CD14-positive monocyte (primary cell): Measurements from ENCODE around the gene TSPAN8. TPM values are rescaled to one million over a fixed set of nuclear protein-coding genes. Genes with fewer than 3 reads are reported as not detected.

Experiments
- DNase-seq, 3 donors: peaks; one replicate each; pipeline ENCODE4 v3.0.0-alpha.2; 2011 to 2022
- H2AFZ ChIP-seq: 2 replicates; pipeline ENCODE4 v1.6.0; 2012; ENCODE audit warnings: mild to moderate bottlenecking, low read depth, low read length, inconsistent platforms; ENCODE audit not compliant: insufficient read depth, poor library complexity, severe bottlenecking
- H3K27ac ChIP-seq, 2 donors: 1 replicate in 1 of 2; 2 replicates in 1 of 2; pipeline ENCODE4 v1.5.1; 2012 to 2013; ENCODE audit warnings: low read length in 2 of 2, control low read depth in 1 of 2, inconsistent platforms in 1 of 2, low read depth in 1 of 2, mild to moderate bottlenecking in 1 of 2
- H3K27me3 ChIP-seq, 2 donors: one replicate each; pipeline versions ENCODE4 v1.6.0 to v1.6.1; 2011 to 2013; ENCODE audit warnings: low read length in 2 of 2; ENCODE audit not compliant: control insufficient read depth in 2 of 2, insufficient read depth in 2 of 2
- H3K36me3 ChIP-seq, 2 donors: replicated peaks in 1 of 2; 1 replicate in 1 of 2; 2 replicates in 1 of 2; pipeline versions ENCODE4 v1.5.1 to v1.6.1; 2012 to 2013; ENCODE audit warnings: low read length in 2 of 2, control low read depth in 1 of 2, inconsistent platforms in 1 of 2, mild to moderate bottlenecking in 1 of 2; ENCODE audit not compliant: insufficient read depth in 2 of 2, control insufficient read depth in 1 of 2
- H3K4me1 ChIP-seq, 2 donors: 1 replicate in 1 of 2; 2 replicates in 1 of 2; pipeline versions ENCODE4 v1.5.1 to v1.6.1; 2012 to 2013; ENCODE audit warnings: low read length in 2 of 2, control low read depth in 1 of 2, inconsistent platforms in 1 of 2, mild to moderate bottlenecking in 1 of 2, moderate library complexity in 1 of 2; ENCODE audit not compliant: insufficient read depth in 2 of 2, control insufficient read depth in 1 of 2
- H3K4me2 ChIP-seq: replicated peaks from 2 replicates; pipeline ENCODE3; 2012; ENCODE audit warnings: low read length, moderate library complexity, mild to moderate bottlenecking; ENCODE audit not compliant: poor library complexity, severe bottlenecking; ENCODE audit errors: extremely low read depth
- H3K4me3 ChIP-seq, 3 experiments: fragments of 200-600 bp in 1 of 3; sonication (generic) in 1 of 3; replicated peaks in 1 of 3; 1 replicate in 2 of 3; 2 replicates in 1 of 3; pipeline ENCODE4 v1.5.1; 2011 to 2013; ENCODE audit warnings: low read length in 3 of 3, mild to moderate bottlenecking in 3 of 3, control low read depth in 2 of 3, low read depth in 2 of 3, inconsistent platforms in 1 of 3, moderate library complexity in 1 of 3
- H3K79me2 ChIP-seq: 2 replicates; pipeline ENCODE4 v1.6.0; 2012; ENCODE audit warnings: mild to moderate bottlenecking, control low read depth, inconsistent platforms, low read length, moderate library complexity; ENCODE audit not compliant: insufficient read depth
- H3K9ac ChIP-seq: 2 replicates; pipeline ENCODE4 v1.6.0; 2017; ENCODE audit warnings: low read length, mild to moderate bottlenecking; ENCODE audit not compliant: insufficient read depth, poor library complexity, severe bottlenecking
- H3K9me3 ChIP-seq, 2 donors: replicated peaks in 1 of 2; 1 replicate in 1 of 2; 2 replicates in 1 of 2; pipeline versions ENCODE4 v1.5.1 to v1.6.1; 2012 to 2013; ENCODE audit warnings: low read length in 2 of 2, control low read depth in 1 of 2; ENCODE audit not compliant: control insufficient read depth in 1 of 2, insufficient read depth in 1 of 2
- H4K20me1 ChIP-seq: 2 replicates; pipeline ENCODE4 v1.6.0; 2012; ENCODE audit warnings: mild to moderate bottlenecking, low read length, control low read depth, moderate library complexity; ENCODE audit not compliant: insufficient read depth
- H3K27ac Mint-ChIP-seq, 7 donors: one replicate each; pipeline ENCODE4 v1.8.0; 2020; ENCODE audit warnings: mild to moderate bottlenecking in 7 of 7, mixed read lengths in 7 of 7, moderate library complexity in 6 of 7, inconsistent platforms in 2 of 7
- H3K27me3 Mint-ChIP-seq, 3 donors: one replicate each; pipeline ENCODE4 v1.8.0; 2021 to 2022; ENCODE audit warnings: low read depth in 3 of 3, mild to moderate bottlenecking in 3 of 3, mixed read lengths in 3 of 3, moderate library complexity in 3 of 3, inconsistent platforms in 1 of 3
- H3K36me3 Mint-ChIP-seq, 2 donors: one replicate each; pipeline ENCODE4 v1.8.0; 2020; ENCODE audit warnings: mixed read lengths in 2 of 2, inconsistent platforms in 1 of 2, mild to moderate bottlenecking in 1 of 2
- H3K4me1 Mint-ChIP-seq: one replicate; pipeline ENCODE4 v1.8.0; 2020; ENCODE audit warnings: mild to moderate bottlenecking, mixed read lengths
- H3K4me3 Mint-ChIP-seq, 2 donors: one replicate each; pipeline ENCODE4 v1.8.0; 2020; ENCODE audit warnings: mild to moderate bottlenecking in 2 of 2, mixed read lengths in 2 of 2, moderate library complexity in 1 of 2
- H3K9me3 Mint-ChIP-seq, 7 donors: one replicate each; pipeline ENCODE4 v1.8.0; 2020 to 2022; ENCODE audit warnings: mixed read lengths in 7 of 7, mild to moderate bottlenecking in 6 of 7, moderate library complexity in 6 of 7, inconsistent platforms in 2 of 7
- CTCF ChIP-seq: fragments of 200-600 bp; IDR thresholded peaks from one replicate; pipeline ENCODE4 v1.8.0; 2022; ENCODE audit warnings: antibody characterized with exemption, mild to moderate bottlenecking
- WGBS: methylation state at CpG from one replicate; pipeline ENCODE4 v1.1.5; 2013; ENCODE audit warnings: missing lambda C conversion rate; ENCODE audit not compliant: insufficient coverage; 5-methylcytosine and 5-hydroxymethylcytosine counted together
- intact Hi-C, 2 donors: fragments of 100-400 bp; cut with micrococcal nuclease; formaldehyde crosslinking; loops; one replicate each; pipeline versions ENCODE4 v1.15.0 to v1.15.1; 2023
- polyA plus RNA-seq, 3 donors: library from polyadenylated mRNA; depleted of rRNA in 1 of 3; unstranded in 2 of 3; stranded (reverse) in 1 of 3; fragments of 300-500 nt in 2 of 3; fragments of >200 nt in 1 of 3; fragmentation: Illumina TruSeq in 2 of 3; gene quantifications; 1 replicate in 2 of 3; 2 replicates in 1 of 3; pipeline ENCODE4 v1.2.3, GENCODE V29; 2012 to 2021

Gene TSPAN8
- polyA plus RNA-seq, 3 donors, result not detected

GRCh38 chr12:71129364-71129763 lies 28.4 kb downstream of the TSPAN8 start:
- H2AFZ ChIP-seq, result no peak overlapping the region
- Mint-ChIP-seq H3K36me3 (no peaks in the 10 kb centered on the region), H3K27me3 (peaks cover 0 to 2% (median 0%) of the 10 kb centered on the region in 3 donors), H3K4me1 (no peaks in the 10 kb centered on the region), H3K27ac (no peak overlapping the region), H3K9me3 (peaks cover 0 to 3% (median 0%) of the 10 kb centered on the region in 7 donors), H3K4me3 (no peak overlapping the region)
- H3K9ac ChIP-seq, result no peak overlapping the region
- no peaks in the 10 kb centered on the region for H3K4me1 ChIP-seq
- WGBS, result no CpG with 5 or more reads among the region's 2 CpGs
- H3K27ac ChIP-seq, result no peak overlapping the region
- H3K4me2 ChIP-seq, result no peak overlapping the region
- no peak for TF ChIP-seq CTCF
- H3K36me3 ChIP-seq, result no peaks in the 10 kb centered on the region
- no peaks in the 10 kb centered on the region for H3K9me3 ChIP-seq
- intact Hi-C loops, result no loop called here
- H3K4me3 ChIP-seq, result no peak overlapping the region
- no peak for DNase-seq
- H4K20me1 ChIP-seq, result no peaks in the 10 kb centered on the region
- no peaks in the 10 kb centered on the region for H3K79me2 ChIP-seq
- H3K27me3 ChIP-seq, result no peaks in the 10 kb centered on the region

GRCh38 chr12:71128191-71128788 lies 29.5 kb downstream of the TSPAN8 start:
- Mint-ChIP-seq H3K27ac (no peak overlapping the region), H3K9me3 (peaks cover 0 to 2% (median 0%) of the 10 kb centered on the region in 7 donors), H3K4me3 (no peak overlapping the region), H3K36me3 (no peaks in the 10 kb centered on the region), H3K4me1 (no peaks in the 10 kb centered on the region), H3K27me3 (peaks cover 0 to 2% (median 0%) of the 10 kb centered on the region in 3 donors)
- no peak overlapping the region for H3K4me3 ChIP-seq
- no peak for DNase-seq
- H3K4me2 ChIP-seq, result no peak overlapping the region
- no peak overlapping the region for H3K27ac ChIP-seq
- H3K9me3 ChIP-seq, result no peaks in the 10 kb centered on the region
- no peaks in the 10 kb centered on the region for H3K4me1 ChIP-seq
- H3K36me3 ChIP-seq, result no peaks in the 10 kb centered on the region
- no peak overlapping the region for H3K9ac ChIP-seq
- H4K20me1 ChIP-seq, result no peaks in the 10 kb centered on the region
- H2AFZ ChIP-seq, result no peak overlapping the region
- TF ChIP-seq CTCF, result no peak
- 80% methylated on average over 1 of the region's 1 CpG for WGBS
- H3K79me2 ChIP-seq, result no peaks in the 10 kb centered on the region
- intact Hi-C loops, result no loop called here
- no peaks in the 10 kb centered on the region for H3K27me3 ChIP-seq
